GM23338 (cell line): ENCODE results near the gene GAPVD1. TPM values are rescaled to one million over a fixed set of nuclear protein-coding genes. Genes with fewer than 3 reads are reported as not detected.

Source experiments
- ATAC-seq: fragments of 200-7000 bp; cut with Tn5 transposase; 3 replicates; pipeline ENCODE4 v1.9.1; 2020
- DNase-seq: peaks from one replicate; pipeline ENCODE4 v3.0.0-alpha.2; 2015; ENCODE audit warnings: low spot score
- H2AFZ ChIP-seq: fragments of 200-600 bp; sonication (generic); 2 replicates; pipeline ENCODE4 v1.8.0; 2016; ENCODE audit warnings: antibody characterized with exemption, mild to moderate bottlenecking, moderate library complexity
- H3F3A ChIP-seq: fragments of 200-600 bp; sonication (generic); replicated peaks from 2 replicates; pipeline ENCODE4 v1.8.0; 2017; ENCODE audit warnings: antibody characterized with exemption, mixed run types, low read depth
- H3K27ac ChIP-seq: fragments of 200-600 bp; sonication (generic); 2 replicates; pipeline ENCODE4 v1.6.1; 2016; ENCODE audit warnings: low read depth
- H3K27me3 ChIP-seq: fragments of 200-600 bp; sonication (generic); 2 replicates; pipeline ENCODE4 v1.8.0; 2016; ENCODE audit warnings: mild to moderate bottlenecking, mixed run types, moderate library complexity; ENCODE audit not compliant: insufficient read depth
- H3K36me3 ChIP-seq: fragments of 200-600 bp; sonication (generic); 2 replicates; pipeline ENCODE4 v1.8.0; 2016; ENCODE audit warnings: mild to moderate bottlenecking; ENCODE audit not compliant: insufficient read depth
- H3K4me1 ChIP-seq: fragments of 200-600 bp; sonication (generic); 2 replicates; pipeline ENCODE4 v1.8.0; 2016; ENCODE audit warnings: mild to moderate bottlenecking, moderate library complexity; ENCODE audit not compliant: insufficient read depth
- H3K4me2 ChIP-seq: fragments of 200-600 bp; sonication (generic); 2 replicates; pipeline ENCODE4 v1.7.1; 2017; ENCODE audit warnings: mixed run types
- H3K4me3 ChIP-seq: fragments of 200-600 bp; sonication (generic); 2 replicates; pipeline ENCODE4 v1.6.1; 2016; ENCODE audit warnings: mixed run types
- H3K79me2 ChIP-seq: fragments of 200-600 bp; sonication (generic); replicated peaks from 2 replicates; pipeline ENCODE4 v1.8.0; 2017; ENCODE audit warnings: mild to moderate bottlenecking; ENCODE audit not compliant: insufficient read depth
- H3K9me2 ChIP-seq: fragments of 200-600 bp; sonication (generic); 2 replicates; pipeline ENCODE4 v1.8.0; 2017; ENCODE audit not compliant: insufficient read depth
- H4K20me1 ChIP-seq: fragments of 200-600 bp; sonication (generic); replicated peaks from 2 replicates; pipeline ENCODE4 v1.8.0; 2017; ENCODE audit warnings: mild to moderate bottlenecking; ENCODE audit not compliant: insufficient read depth
- H3K27ac Mint-ChIP-seq: 2 replicates; pipeline ENCODE4 v1.8.0; 2020; ENCODE audit warnings: inconsistent platforms, mild to moderate bottlenecking, moderate library complexity, mixed read lengths
- H3K27me3 Mint-ChIP-seq: 3 replicates; pipeline ENCODE4 v1.8.0; 2022; ENCODE audit warnings: low read depth, mild to moderate bottlenecking, moderate library complexity, mixed read lengths, inconsistent platforms; ENCODE audit not compliant: insufficient read depth, poor library complexity
- H3K36me3 Mint-ChIP-seq: 3 replicates; pipeline ENCODE4 v1.8.0; 2021; ENCODE audit warnings: low read depth, mild to moderate bottlenecking, inconsistent platforms, moderate library complexity, mixed read lengths
- H3K4me1 Mint-ChIP-seq: 3 replicates; pipeline ENCODE4 v1.8.0; 2020; ENCODE audit warnings: mild to moderate bottlenecking, inconsistent platforms, mixed read lengths
- H3K4me3 Mint-ChIP-seq: 3 replicates; pipeline ENCODE4 v1.8.0; 2021; ENCODE audit warnings: moderate library complexity, mild to moderate bottlenecking, inconsistent platforms, mixed read lengths
- H3K9me3 Mint-ChIP-seq: 3 replicates; pipeline ENCODE4 v1.8.0; 2020; ENCODE audit warnings: moderate library complexity, mild to moderate bottlenecking, inconsistent platforms, mixed read lengths
- CREB1 ChIP-seq: fragments of 250-450 bp; sonication (Bioruptor Pico); IDR thresholded peaks from 2 replicates; pipeline ENCODE4 v1.5.0; 2020; ENCODE audit warnings: low read depth, mild to moderate bottlenecking, moderate library complexity
- CTCF ChIP-seq, 2 experiments: fragments of 200-600 bp in 1 of 2; sonication (generic) in 1 of 2; conservative IDR thresholded peaks; 2 replicates each; pipeline versions ENCODE4 v1.5.1 to v1.6.1; 2016 to 2017; ENCODE audit warnings: antibody characterized with exemption in 2 of 2, low read depth in 2 of 2, mild to moderate bottlenecking in 2 of 2, moderate library complexity in 1 of 2
- ETS1 ChIP-seq: IDR thresholded peaks from 2 replicates; pipeline ENCODE4 v1.6.1; 2016; ENCODE audit warnings: antibody characterized with exemption
- EZH2 ChIP-seq: fragments of 200-600 bp; sonication (generic); IDR thresholded peaks from one replicate; pipeline ENCODE4 v1.8.0; 2017; ENCODE audit warnings: antibody characterized with exemption, mild to moderate bottlenecking, low read depth; ENCODE audit not compliant: unreplicated experiment
- EZH2phosphoT487 ChIP-seq: fragments of 200-600 bp; sonication (generic); IDR thresholded peaks from one replicate; pipeline ENCODE4 v1.8.1; 2018; ENCODE audit warnings: antibody characterized with exemption; ENCODE audit not compliant: unreplicated experiment
- JUNB ChIP-seq: IDR thresholded peaks from one replicate; pipeline ENCODE4 v1.6.1; 2016; ENCODE audit warnings: antibody characterized with exemption; ENCODE audit not compliant: unreplicated experiment
- NANOG ChIP-seq: IDR thresholded peaks from 2 replicates; pipeline ENCODE4 v1.6.1; 2016; ENCODE audit warnings: antibody characterized with exemption, borderline replicate concordance
- POLR2AphosphoS5 ChIP-seq: IDR thresholded peaks from 2 replicates; pipeline ENCODE4 v1.6.1; 2016; ENCODE audit warnings: antibody characterized with exemption, low read depth
- REST ChIP-seq: IDR thresholded peaks from one replicate; pipeline ENCODE4 v1.6.1; 2018; ENCODE audit warnings: antibody characterized with exemption; ENCODE audit not compliant: unreplicated experiment
- STAT1 ChIP-seq: IDR thresholded peaks from one replicate; pipeline ENCODE4 v1.6.1; 2016; ENCODE audit warnings: antibody characterized with exemption; ENCODE audit not compliant: unreplicated experiment
- ZNF114 ChIP-seq: fragments of 250-450 bp; sonication (Bioruptor Pico); IDR thresholded peaks from 2 replicates; pipeline ENCODE4 v1.5.0; 2020; ENCODE audit warnings: mild to moderate bottlenecking, moderate library complexity
- ZNF331 ChIP-seq: fragments of 250-450 bp; sonication (Bioruptor Pico); IDR thresholded peaks from 2 replicates; pipeline ENCODE4 v1.5.0; 2020; ENCODE audit warnings: low read depth, mild to moderate bottlenecking, moderate library complexity
- ZNF462 ChIP-seq: fragments of 250-450 bp; sonication (Bioruptor Pico); IDR thresholded peaks from 2 replicates; pipeline ENCODE4 v1.5.0; 2020; ENCODE audit warnings: mild to moderate bottlenecking, moderate library complexity
- polyA plus RNA-seq: library from polyadenylated mRNA; unstranded; fragments of >200 nt; fragmentation: Nextera tagmentation; extraction: Ambion mirVana; gene quantifications from 2 replicates; pipeline ENCODE4 v1.2.1, GENCODE V29; 2016
- total RNA-seq: library from RNA; depleted of rRNA; stranded (reverse); fragments of >200 nt; shearing (Covaris generic); gene quantifications from 2 replicates; pipeline ENCODE4 v1.2.3, GENCODE V29; 2014

The GAPVD1 gene
- total and polyA plus RNA-seq, 2 experiments from 2014 or later: 19.2 to 34.6 TPM

- Mint-ChIP-seq H3K4me1 (peaks cover 20% of the 10 kb centered on the region), H3K36me3 (peaks cover 2% of the 10 kb centered on the region), H3K27ac (no peak overlapping the region), H3K9me3 (no peaks in the 10 kb centered on the region; the same call in 2 of the 3 replicates), H3K4me3 (no peak overlapping the region), H3K27me3 (peaks cover 5% of the 10 kb centered on the region)
- H3K4me1 ChIP-seq: peaks cover 18% of the 10 kb centered on the region
- H3K4me2 ChIP-seq: no peak overlapping the region
- no peaks in the 10 kb centered on the region for H3K27me3 ChIP-seq
- H2AFZ ChIP-seq: no peak overlapping the region
- DNase-seq (no peak), ATAC-seq (no peak)
- no peaks in the 10 kb centered on the region for H3K36me3 ChIP-seq
- no peaks in the 10 kb centered on the region for H3K9me2 ChIP-seq
- peaks cover 87% of the 10 kb centered on the region for H3K79me2 ChIP-seq
- H3K4me3 ChIP-seq: no peak overlapping the region
- TF ChIP-seq CTCF (conservative IDR thresholded peaks at IDR 0.05; ENCODE audit: low read depth in 2 of 2): no peak
- no peak for TF ChIP-seq ZNF114
- no peak for TF ChIP-seq STAT1
- TF ChIP-seq ZNF462 (CRISPR knock-in tag): no peak
- TF ChIP-seq EZH2: no peak
- no peak for TF ChIP-seq REST
- no peak for TF ChIP-seq JUNB
- no peak for TF ChIP-seq CREB1 (CRISPR knock-in tag)
- no peak for TF ChIP-seq POLR2AphosphoS5
- TF ChIP-seq ETS1: no peak
- TF ChIP-seq NANOG: no peak
- TF ChIP-seq EZH2phosphoT487: no peak
- no peak for TF ChIP-seq ZNF331 (CRISPR knock-in tag)
- no peaks in the 10 kb centered on the region; the same call in none of the 2 replicates for H4K20me1 ChIP-seq
- no peak overlapping the region for H3K27ac ChIP-seq
- H3F3A ChIP-seq: no peaks in the 10 kb centered on the region
These were observed 7.4 kb downstream of the GAPVD1 start for GRCh38 chr9:125269014-125269397.
